ENCODE results near the gene CSAG3. TPM values are rescaled to one million over a fixed set of nuclear protein-coding genes. Genes with fewer than 3 reads are reported as not detected.
"Not testable (repeated sequence)": the region's sequence is repeated elsewhere in the genome, so short reads cannot be mapped to it uniquely, and the experiment has no call there.

The CSAG3 gene
- not detected for total RNA-seq

GRCh38 chrX:152758918-152759317 is at the start of gene CSAG3:
Gene CSAG3, plus strand, starts transcription at chrX:152759218.
- ATAC-seq, result not testable (repeated sequence)

GRCh38 chrX:152713195-152713594 is 45.8 kb upstream of the CSAG3 start:
- ATAC-seq, result not testable (repeated sequence)

GRCh38 chrX:152713815-152714787 is 44.9 kb upstream of the CSAG3 start, which contains the start of gene MAGEA2B:
Gene MAGEA2B, plus strand, starts transcription at chrX:152714628. Its CDS starts 2,479 bp downstream, at chrX:152717107.
- ATAC-seq, result not testable (repeated sequence)

GRCh38 chrX:152725409-152725808 is 33.6 kb upstream of the CSAG3 start:
- no peak for ATAC-seq

- no peak for ATAC-seq
Measured at GRCh38 chrX:152733261-152733975, 25.6 kb upstream of the CSAG3 start, which contains the start of the genes CSAG1 and MAGEA12. Gene CSAG1, minus strand, starts transcription at chrX:152733721. Its CDS starts 1,261 bp downstream, at chrX:152732460. Gene MAGEA12, plus strand, starts transcription at chrX:152733757. Its CDS starts 2,405 bp downstream, at chrX:152736162.

- not testable (repeated sequence) for ATAC-seq
Measured at GRCh38 chrX:152734143-152734858, 24.7 kb upstream of the CSAG3 start.

GRCh38 chrX:152735101-152735500 is 23.9 kb upstream of the CSAG3 start:
- no peak for ATAC-seq

- no peak for ATAC-seq
Measured at GRCh38 chrX:152735860-152736511, 23.0 kb upstream of the CSAG3 start.

- not testable (repeated sequence) for ATAC-seq
Measured at GRCh38 chrX:152736528-152736927, 22.5 kb upstream of the CSAG3 start.

- ATAC-seq, result no peak
Measured at GRCh38 chrX:152738560-152738959, 20.5 kb upstream of the CSAG3 start.

GRCh38 chrX:152753686-152754650 is 5.0 kb upstream of the CSAG3 start, which contains the start of gene MAGEA2:
Gene MAGEA2, minus strand, starts transcription at chrX:152753842. Its CDS starts 2,479 bp downstream, at chrX:152751363.
- not testable (repeated sequence) for ATAC-seq

GRCh38 chrX:152754871-152755270 is 4.1 kb upstream of the CSAG3 start:
- not testable (repeated sequence) for ATAC-seq

- ATAC-seq, result not testable (repeated sequence)
Measured at GRCh38 chrX:152759544-152759943, 526 bp downstream of the CSAG3 start.

- not testable (repeated sequence) for ATAC-seq
Measured at GRCh38 chrX:152761582-152761981, 2.6 kb downstream of the CSAG3 start.

GRCh38 chrX:152766562-152766961 is 7.5 kb downstream of the CSAG3 start:
- ATAC-seq, result not testable (repeated sequence)

- not testable (repeated sequence) for ATAC-seq
Measured at GRCh38 chrX:152769549-152770289, 10.7 kb downstream of the CSAG3 start, which contains the start of gene MAGEA6. Gene MAGEA6, minus strand, starts transcription at chrX:152769689. Its CDS starts 2,039 bp downstream, at chrX:152767650.

- peak; percentile 39 for ATAC-seq
Measured at GRCh38 chrX:152787062-152787461, 28.0 kb downstream of the CSAG3 start.

GRCh38 chrX:152798945-152799344 is 39.9 kb downstream of the CSAG3 start:
- no peak for ATAC-seq

- no peak for ATAC-seq
Measured at GRCh38 chrX:152806035-152806434, 47.0 kb downstream of the CSAG3 start.
